K562 (cell line): Measurements from ENCODE around the gene PTPRE. TPM values are rescaled to one million over a fixed set of nuclear protein-coding genes. Genes with fewer than 3 reads are reported as not detected.

Experiments
- ATAC-seq: fragments of 200-7000 bp; cut with Tn5 transposase; 3 replicates; pipeline ENCODE4 v1.9.1; 2020; ENCODE audit warnings: moderate library complexity
- BruUV-seq: library from RNA; stranded (reverse); fragments of 400-500 nt; replicated peaks from 2 replicates; lab custom pipeline; 2021; lab: Mats Ljungman, UMichigan
- CTCF ChIA-PET: fragments of 300-600 bp; formaldehyde crosslinking; extraction: SDS; loops from one replicate; lab custom pipeline; 2021; ENCODE audit warnings: low intra/inter-chr PET ratio; lab: Yijun Ruan, JAX
- POLR2A ChIA-PET: fragments of 300-600, 350-650 bp; sonication (Branson Sonifier 250); formaldehyde crosslinking; extraction: SDS; loops from one replicate; lab custom pipeline; 2021; ENCODE audit warnings: antibody characterized with exemption, inconsistent platforms; lab: Yijun Ruan, JAX
- DNase-seq, 4 experiments: peaks; one replicate each; pipeline versions ENCODE4 v3.0.0 to v3.0.0-alpha.2; 2011 to 2018; ENCODE audit warnings: low spot score in 3 of 4, mixed read lengths in 3 of 4; ENCODE audit errors: extremely low read depth in 1 of 4
- FAIRE-seq: peaks from 2 replicates; lab custom pipeline; 2011; peaks lifted over from hg19 to GRCh38; lab: Jason Lieb, UNC
- H2AFZ ChIP-seq: 2 replicates; pipeline ENCODE4 v1.6.0; 2011; ENCODE audit warnings: low read depth, low read length, control low read depth, inconsistent platforms
- H3K27ac ChIP-seq: fragments of 200-600 bp; 3 replicates; pipeline ENCODE4 v1.8.0; 2011; ENCODE audit warnings: low read depth, mild to moderate bottlenecking, control low read depth, inconsistent platforms, low read length, moderate library complexity, mixed read lengths; ENCODE audit errors: extremely low read depth
- H3K27me3 ChIP-seq, 2 experiments: fragments of 300-600 bp in 1 of 2; 2 replicates in 1 of 2; 3 replicates in 1 of 2; pipeline versions ENCODE4 v1.6.0 to v1.8.0; 2011; ENCODE audit warnings: inconsistent platforms in 2 of 2, low read length in 2 of 2, mild to moderate bottlenecking in 1 of 2, mixed read lengths in 1 of 2, moderate library complexity in 1 of 2; ENCODE audit not compliant: control insufficient read depth in 2 of 2, insufficient read depth in 2 of 2
- H3K36me3 ChIP-seq: fragments of 300-600 bp; 3 replicates; pipeline ENCODE4 v1.8.0; 2011; ENCODE audit warnings: mild to moderate bottlenecking, low read length, inconsistent platforms; ENCODE audit not compliant: control insufficient read depth, insufficient read depth
- H3K4me1 ChIP-seq, 2 experiments: fragments of 200-600 bp in 1 of 2; replicated peaks in 1 of 2; 2 replicates in 1 of 2; 3 replicates in 1 of 2; pipeline versions ENCODE4 v1.5.1 to v1.8.0; 2011; ENCODE audit warnings: inconsistent platforms in 2 of 2, low read length in 2 of 2, mild to moderate bottlenecking in 1 of 2, mixed read lengths in 1 of 2, moderate library complexity in 1 of 2; ENCODE audit not compliant: control insufficient read depth in 2 of 2, insufficient read depth in 2 of 2
- H3K4me2 ChIP-seq: 2 replicates; pipeline ENCODE4 v1.6.1; 2011; ENCODE audit warnings: low read length, control low read depth, inconsistent platforms, mixed read lengths; ENCODE audit not compliant: insufficient read depth
- H3K4me3 ChIP-seq: fragments of 200-600 bp; sonication (generic), shearing (Covaris generic); 2 replicates; pipeline ENCODE4 v1.5.1; 2016; ENCODE audit warnings: control low read depth, inconsistent platforms
- H3K79me2 ChIP-seq: fragments of 200-600 bp; 3 replicates; pipeline ENCODE4 v1.8.0; 2011; ENCODE audit warnings: low read length, inconsistent platforms; ENCODE audit not compliant: control insufficient read depth, insufficient read depth
- H3K9ac ChIP-seq, 2 experiments: 2 replicates each; pipeline versions ENCODE4 v1.6.0 to v1.6.1; 2011; ENCODE audit warnings: low read depth in 2 of 2, low read length in 2 of 2, control low read depth in 1 of 2, inconsistent platforms in 1 of 2, mild to moderate bottlenecking in 1 of 2, mixed read lengths in 1 of 2; ENCODE audit not compliant: insufficient read depth in 1 of 2
- H3K9me1 ChIP-seq: one replicate; pipeline ENCODE4 v1.6.0; 2011; ENCODE audit warnings: inconsistent platforms, mild to moderate bottlenecking, low read length, moderate library complexity; ENCODE audit not compliant: control insufficient read depth, insufficient read depth
- H3K9me3 ChIP-seq: replicated peaks from 2 replicates; pipeline ENCODE4 v1.5.1; 2011; ENCODE audit warnings: low read depth, low read length, inconsistent platforms; ENCODE audit not compliant: control insufficient read depth, insufficient read depth
- H4K20me1 ChIP-seq: replicated peaks from 2 replicates; pipeline ENCODE4 v1.6.1; 2011; ENCODE audit warnings: low read length, inconsistent platforms, mixed read lengths; ENCODE audit not compliant: control insufficient read depth, insufficient read depth
- HNRNPH1 ChIP-seq: fragments of 200-400 bp; formaldehyde crosslinking; optimal IDR thresholded peaks from 2 replicates; pipeline ENCODE3; 2017; ENCODE audit warnings: low read depth, mild to moderate bottlenecking, low read length, moderate library complexity
- KDM2B ChIP-seq: fragments of 250-450 bp; sonication (Bioruptor Pico); IDR thresholded peaks from 2 replicates; pipeline ENCODE4 v1.8.0; 2021; ENCODE audit warnings: mild to moderate bottlenecking, moderate library complexity
- LARP7 ChIP-seq: fragments of 450-650 bp; IDR thresholded peaks from 2 replicates; pipeline ENCODE4 v1.6.1; 2016
- NCOA4 ChIP-seq: fragments of 450-650 bp; IDR thresholded peaks from 2 replicates; pipeline ENCODE4 v1.6.1; 2018; ENCODE audit warnings: mild to moderate bottlenecking; ENCODE audit not compliant: partially characterized antibody
- RBFOX2 ChIP-seq: fragments of 200-400 bp; formaldehyde crosslinking; IDR thresholded peaks from 2 replicates; pipeline ENCODE4 v1.6.1; 2017; ENCODE audit warnings: low read depth, mild to moderate bottlenecking, low read length, moderate library complexity
- SFPQ ChIP-seq: fragments of 200-400 bp; formaldehyde crosslinking; IDR thresholded peaks from 2 replicates; pipeline ENCODE4 v1.6.1; 2017; ENCODE audit warnings: mild to moderate bottlenecking, low read depth, low read length, moderate library complexity
- SRSF3 ChIP-seq: fragments of 200-400 bp; formaldehyde crosslinking; IDR thresholded peaks from 2 replicates; pipeline ENCODE4 v1.6.1; 2016; ENCODE audit warnings: mild to moderate bottlenecking, low read length, moderate library complexity; ENCODE audit not compliant: insufficient read depth
- ZNF24 ChIP-seq: fragments of 450-650 bp; IDR thresholded peaks from 2 replicates; pipeline ENCODE4 v1.6.1; 2016
- WGBS: fragments of 100-300 bp; shearing (Covaris generic); methylation state at CpG from one replicate; pipeline ENCODE4 v1.1.6; 2016; ENCODE audit warnings: low coverage, mixed read lengths; ENCODE audit not compliant: insufficient coverage; ENCODE audit errors: missing lambda C conversion rate; 5-methylcytosine and 5-hydroxymethylcytosine counted together
- in situ Hi-C: fragments of 300-500 bp; cut with MboI; formaldehyde crosslinking; loops from 4 replicates; pipeline ENCODE4 v1.15.0; 2018; ENCODE audit warnings: inconsistent platforms, mixed read lengths
- intact Hi-C: fragments of 100-400 bp; cut with micrococcal nuclease; formaldehyde crosslinking; loops from 2 replicates; pipeline ENCODE4 v1.14.2; 2022
- polyA plus RNA-seq, 8 experiments: library from polyadenylated mRNA; depleted of rRNA in 4 of 8; stranded (reverse) in 5 of 8; unstranded in 3 of 8; fragments of >200 nt; fragmentation: Nextera tagmentation in 2 of 8; fragmentation: Illumina TruSeq in 1 of 8; extraction: Ambion mirVana in 2 of 8; extraction: Trizol in 1 of 8; gene quantifications; 2 replicates each; pipeline versions ENCODE4 v1.2.1 to v1.2.3, GENCODE V29; 2011 to 2014; ENCODE audit warnings: inconsistent platforms in 1 of 8, missing spikeins in 1 of 8
- total RNA-seq, 7 experiments: library from RNA; depleted of rRNA in 6 of 7; stranded (reverse); fragments of >200 nt in 6 of 7; fragmentation: Illumina TruSeq in 2 of 7; extraction: Trizol in 2 of 7; gene quantifications; 2 replicates each; pipeline versions ENCODE4 v1.2.1 to v1.2.3, GENCODE V29; 2011 to 2021; ENCODE audit warnings: low replicate concordance in 1 of 7
- TF ChIP-seq, protein P1 (sequence below), 2 experiments: fragments of 450-650 bp; IDR thresholded peaks; 2 replicates each; pipeline ENCODE4 v1.6.1; 2016; ENCODE audit warnings: mild to moderate bottlenecking in 2 of 2, borderline replicate concordance in 1 of 2, low read depth in 1 of 2, moderate library complexity in 1 of 2
- TF ChIP-seq, protein P2 (sequence below): fragments of 250-450 bp; sonication (Bioruptor Pico); IDR thresholded peaks from 2 replicates; pipeline ENCODE4 v1.6.1; 2021; ENCODE audit warnings: mild to moderate bottlenecking

Gene PTPRE
- total and polyA plus RNA-seq, 9 of the 15 experiments (the other 6 are each of a cell fraction or from before 2014, with no cell fraction given): 0.01 to 0.13 (median 0.04) TPM; not detected in 4

- Histone ChIP-seq H3K9me3 (no peaks in the 10 kb centered on the region), H3K4me3 (no peak overlapping the region), H3K9ac (no peak overlapping the region), H4K20me1 (no peaks in the 10 kb centered on the region), H3K9me1 (no peaks in the 10 kb centered on the region), H3K27ac (no peak overlapping the region), H3K36me3 (no peaks in the 10 kb centered on the region), H3K4me1 (no peaks in the 10 kb centered on the region), H2AFZ (no peak overlapping the region), H3K79me2 (no peaks in the 10 kb centered on the region), H3K4me2 (no peak overlapping the region), H3K27me3 (peaks cover 0 to 6% of the 10 kb centered on the region in 2 experiments; a peak in 2 of 5 replicates)
- DNase-seq (no peak), ATAC-seq (no peak), FAIRE-seq (no peak)
- ChIA-PET POLR2A (interaction anchor here (1.0 kb wide), 1 partner anchor 8 kb away, joined by 4 read pairs; no protein-coding TSS in a partner anchor), CTCF (no interaction called here)
- intact Hi-C loops (no loop called here), in situ Hi-C loops (no loop called here)
- BruUV-seq: no TSS peak
- WGBS: under 1% methylated on average over 10 of the region's 10 CpGs
- no peak for TF ChIP-seq NCOA4
- TF ChIP-seq SFPQ: no peak
- TF ChIP-seq KDM2B: no peak
- TF ChIP-seq RBFOX2: no peak
- no peak for TF ChIP-seq LARP7
- TF ChIP-seq, protein P1, sequence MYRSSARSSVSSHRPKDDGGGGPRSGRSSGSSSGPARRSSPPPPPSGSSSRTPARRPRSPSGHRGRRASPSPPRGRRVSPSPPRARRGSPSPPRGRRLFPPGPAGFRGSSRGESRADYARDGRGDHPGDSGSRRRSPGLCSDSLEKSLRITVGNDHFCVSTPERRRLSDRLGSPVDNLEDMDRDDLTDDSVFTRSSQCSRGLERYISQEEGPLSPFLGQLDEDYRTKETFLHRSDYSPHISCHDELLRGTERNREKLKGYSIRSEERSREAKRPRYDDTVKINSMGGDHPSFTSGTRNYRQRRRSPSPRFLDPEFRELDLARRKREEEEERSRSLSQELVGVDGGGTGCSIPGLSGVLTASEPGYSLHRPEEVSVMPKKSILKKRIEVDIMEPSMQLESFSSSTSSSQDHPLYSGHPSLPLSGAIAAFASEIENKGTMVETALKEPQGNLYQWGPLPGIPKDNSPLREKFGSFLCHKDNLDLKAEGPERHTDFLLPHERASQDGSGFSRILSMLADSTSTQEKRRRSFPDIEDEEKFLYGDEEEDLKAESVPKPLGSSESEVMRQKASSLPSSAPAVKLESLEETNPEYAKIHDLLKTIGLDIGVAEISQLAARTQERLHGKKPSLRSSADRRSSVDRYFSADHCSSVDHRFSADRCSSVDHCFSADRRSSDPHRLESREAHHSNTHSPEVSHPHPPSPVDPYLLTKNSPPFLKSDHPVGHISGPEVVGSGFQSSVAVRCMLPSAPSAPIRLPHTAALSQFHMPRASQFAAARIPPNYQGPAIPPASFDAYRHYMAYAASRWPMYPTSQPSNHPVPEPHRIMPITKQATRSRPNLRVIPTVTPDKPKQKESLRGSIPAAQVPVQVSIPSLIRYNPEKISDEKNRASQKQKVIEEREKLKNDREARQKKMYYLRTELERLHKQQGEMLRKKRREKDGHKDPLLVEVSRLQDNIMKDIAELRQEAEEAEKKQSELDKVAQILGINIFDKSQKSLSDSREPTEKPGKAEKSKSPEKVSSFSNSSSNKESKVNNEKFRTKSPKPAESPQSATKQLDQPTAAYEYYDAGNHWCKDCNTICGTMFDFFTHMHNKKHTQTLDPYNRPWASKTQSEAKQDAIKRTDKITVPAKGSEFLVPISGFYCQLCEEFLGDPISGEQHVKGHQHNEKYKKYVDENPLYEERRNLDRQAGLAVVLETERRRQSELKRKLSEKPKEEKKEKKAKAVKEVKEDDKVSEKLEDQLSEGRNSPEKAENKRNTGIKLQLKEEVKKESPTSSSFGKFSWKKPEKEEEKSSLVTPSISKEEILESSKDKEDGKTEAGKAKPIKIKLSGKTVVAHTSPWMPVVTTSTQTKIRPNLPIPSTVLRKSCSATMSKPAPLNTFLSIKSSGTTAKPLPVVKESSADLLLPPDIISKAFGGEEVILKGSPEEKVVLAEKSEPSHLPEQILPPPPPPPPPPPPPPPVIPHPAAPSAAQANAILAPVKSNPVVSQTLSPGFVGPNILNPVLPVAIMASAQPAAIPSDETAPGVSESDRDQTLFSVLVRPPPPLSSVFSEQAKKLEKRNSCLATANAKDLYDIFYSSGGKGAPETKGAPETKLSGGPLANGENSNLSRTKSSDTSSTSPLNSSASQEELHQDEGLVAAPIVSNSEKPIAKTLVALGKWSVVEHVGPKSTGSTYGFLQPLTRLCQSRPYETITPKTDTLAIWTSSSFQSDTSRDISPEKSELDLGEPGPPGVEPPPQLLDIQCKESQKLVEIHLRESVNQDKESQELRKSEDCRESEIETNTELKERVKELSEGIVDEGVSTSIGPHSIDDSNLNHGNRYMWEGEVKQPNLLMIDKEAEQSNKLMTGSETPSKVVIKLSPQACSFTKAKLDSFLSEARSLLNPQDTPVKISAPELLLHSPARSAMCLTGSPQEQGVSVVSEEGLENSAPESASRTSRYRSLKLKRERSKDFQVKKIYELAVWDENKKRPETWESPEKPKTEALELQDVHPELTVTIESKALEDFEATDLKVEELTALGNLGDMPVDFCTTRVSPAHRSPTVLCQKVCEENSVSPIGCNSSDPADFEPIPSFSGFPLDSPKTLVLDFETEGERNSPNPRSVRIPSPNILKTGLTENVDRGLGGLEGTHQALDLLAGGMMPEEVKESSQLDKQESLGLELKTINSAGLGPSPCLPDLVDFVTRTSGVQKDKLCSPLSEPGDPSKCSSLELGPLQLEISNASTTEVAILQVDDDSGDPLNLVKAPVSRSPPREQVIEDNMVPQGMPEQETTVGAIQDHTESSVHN (IDR thresholded peaks at IDR 0.05; ENCODE audit: borderline replicate concordance in 1 of 2, low read depth in 1 of 2): no peak
- no peak for TF ChIP-seq SRSF3
- TF ChIP-seq ZNF24: no peak
- TF ChIP-seq, protein P2, sequence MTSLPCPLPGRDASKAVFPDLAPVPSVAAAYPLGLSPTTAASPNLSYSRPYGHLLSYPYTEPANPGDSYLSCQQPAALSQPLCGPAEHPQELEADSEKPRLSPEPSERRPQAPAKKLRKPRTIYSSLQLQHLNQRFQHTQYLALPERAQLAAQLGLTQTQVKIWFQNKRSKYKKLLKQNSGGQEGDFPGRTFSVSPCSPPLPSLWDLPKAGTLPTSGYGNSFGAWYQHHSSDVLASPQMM (CRISPR knock-in tag): no peak
- TF ChIP-seq HNRNPH1: no peak
Measured at GRCh38 chr10:127928021-127928806, 21.3 kb downstream of the PTPRE start.
